Measurements from ENCODE around the gene S100A4.

Gene S100A4

DNA sequence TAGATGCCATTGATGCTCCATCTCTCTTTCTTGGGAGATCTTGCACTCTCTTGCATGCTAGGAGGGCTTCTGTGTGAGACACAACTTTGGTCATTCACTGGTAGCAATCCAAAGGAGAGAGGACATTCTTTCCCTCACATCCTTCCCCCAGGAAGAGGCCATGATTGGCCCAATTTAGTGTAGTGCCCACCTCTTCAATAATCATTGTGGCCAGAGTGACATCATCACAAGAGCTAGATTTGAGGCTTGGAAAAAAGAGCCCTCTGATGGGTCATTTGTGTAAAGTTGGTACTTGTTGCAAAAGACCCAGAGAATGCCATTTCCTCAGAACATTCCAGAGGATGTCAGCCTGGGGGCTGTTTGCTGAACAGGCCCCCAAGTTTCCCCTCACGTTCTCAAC is 40.0 kb downstream of the S100A4 start:
- no peak for DNase-seq

DNA sequence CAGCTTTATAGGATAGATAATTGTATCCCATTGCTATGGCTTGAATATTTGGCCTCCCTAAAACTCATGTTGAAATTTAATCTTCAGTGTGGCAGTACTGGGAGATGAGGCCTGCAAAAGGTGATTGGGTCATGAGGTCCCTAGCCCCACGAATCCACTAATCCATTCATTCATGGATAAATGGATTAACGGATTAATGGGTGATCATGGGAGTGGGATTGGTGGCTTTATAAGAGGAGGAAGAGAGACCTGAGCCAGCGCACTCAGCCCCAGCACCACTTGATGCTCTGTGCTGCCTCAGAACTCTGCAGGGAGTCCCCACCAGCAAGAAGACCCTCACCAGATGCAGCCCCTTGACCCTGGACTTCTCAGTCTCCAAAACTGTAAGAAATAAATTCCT is 41.8 kb downstream of the S100A4 start:
- intact Hi-C loops (cut with DNase I; ENCODE audit: low total_unique reads): no loop called here
- no peaks in the 10 kb centered on the region for H3K36me3 ChIP-seq
- H3K4me3 ChIP-seq: no peak overlapping the region
- H3K27me3 ChIP-seq: no peaks in the 10 kb centered on the region
- H3K4me1 ChIP-seq: peaks cover 10 to 33% (median 23%) of the 10 kb centered on the region in 4 donors
- no peak overlapping the region for H3K27ac ChIP-seq
- TF ChIP-seq, protein P1, sequence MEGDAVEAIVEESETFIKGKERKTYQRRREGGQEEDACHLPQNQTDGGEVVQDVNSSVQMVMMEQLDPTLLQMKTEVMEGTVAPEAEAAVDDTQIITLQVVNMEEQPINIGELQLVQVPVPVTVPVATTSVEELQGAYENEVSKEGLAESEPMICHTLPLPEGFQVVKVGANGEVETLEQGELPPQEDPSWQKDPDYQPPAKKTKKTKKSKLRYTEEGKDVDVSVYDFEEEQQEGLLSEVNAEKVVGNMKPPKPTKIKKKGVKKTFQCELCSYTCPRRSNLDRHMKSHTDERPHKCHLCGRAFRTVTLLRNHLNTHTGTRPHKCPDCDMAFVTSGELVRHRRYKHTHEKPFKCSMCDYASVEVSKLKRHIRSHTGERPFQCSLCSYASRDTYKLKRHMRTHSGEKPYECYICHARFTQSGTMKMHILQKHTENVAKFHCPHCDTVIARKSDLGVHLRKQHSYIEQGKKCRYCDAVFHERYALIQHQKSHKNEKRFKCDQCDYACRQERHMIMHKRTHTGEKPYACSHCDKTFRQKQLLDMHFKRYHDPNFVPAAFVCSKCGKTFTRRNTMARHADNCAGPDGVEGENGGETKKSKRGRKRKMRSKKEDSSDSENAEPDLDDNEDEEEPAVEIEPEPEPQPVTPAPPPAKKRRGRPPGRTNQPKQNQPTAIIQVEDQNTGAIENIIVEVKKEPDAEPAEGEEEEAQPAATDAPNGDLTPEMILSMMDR (IDR thresholded peaks at IDR 0.05): no peak
- no peak for DNase-seq
- no peaks in the 10 kb centered on the region for H3K9me3 ChIP-seq

More for the DNA sequence above, 40.0 kb downstream of the S100A4 start:
- H3K4me3 ChIP-seq: no peak overlapping the region
- H3K27ac ChIP-seq: peak overlapping the region; percentile 81 to 82
- H3K27me3 ChIP-seq: no peaks in the 10 kb centered on the region
- H3K36me3 ChIP-seq: no peaks in the 10 kb centered on the region
- intact Hi-C loops (cut with DNase I; ENCODE audit: low total_unique reads): loop anchor here (5.0 kb wide), 1 partner anchor 112 kb away; the partner anchor contains the start of gene S100A14
- H3K9me3 ChIP-seq: no peaks in the 10 kb centered on the region
- H3K4me1 ChIP-seq: peaks cover 10 to 28% (median 23%) of the 10 kb centered on the region in 4 donors
- TF ChIP-seq, protein P1 (IDR thresholded peaks at IDR 0.05): no peak

DNA sequence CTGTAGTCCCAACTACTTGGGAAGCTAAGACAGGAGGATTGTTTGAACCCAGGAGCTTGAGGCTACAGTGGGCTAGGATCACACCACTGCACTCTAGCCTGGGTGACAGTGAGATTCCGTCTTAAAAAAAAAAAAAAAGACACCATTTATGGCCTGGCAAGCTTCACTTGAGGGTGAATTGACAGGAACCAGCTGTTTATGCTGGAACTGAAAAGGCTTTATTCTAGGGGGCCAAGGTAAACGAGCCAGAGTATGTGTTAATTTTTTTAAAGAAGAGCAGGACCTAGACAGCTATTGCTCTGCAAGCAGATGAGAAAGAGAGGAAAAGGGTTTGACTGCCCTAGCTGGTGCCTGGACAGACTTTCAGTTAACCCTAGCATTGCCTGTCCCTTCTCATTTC is 46.9 kb downstream of the S100A4 start:
- Histone ChIP-seq H3K27me3 (no peaks in the 10 kb centered on the region), H3K36me3 (no peaks in the 10 kb centered on the region), H3K4me1 (peaks cover 0 to 15% (median 3%) of the 10 kb centered on the region in 4 donors), H3K9me3 (no peaks in the 10 kb centered on the region), H3K4me3 (no peak overlapping the region), H3K27ac (no peak overlapping the region)
- TF ChIP-seq, protein P1 (IDR thresholded peaks at IDR 0.05): no peak
- intact Hi-C loops (cut with DNase I; ENCODE audit: low total_unique reads): no loop called here
- DNase-seq: no peak

DNA sequence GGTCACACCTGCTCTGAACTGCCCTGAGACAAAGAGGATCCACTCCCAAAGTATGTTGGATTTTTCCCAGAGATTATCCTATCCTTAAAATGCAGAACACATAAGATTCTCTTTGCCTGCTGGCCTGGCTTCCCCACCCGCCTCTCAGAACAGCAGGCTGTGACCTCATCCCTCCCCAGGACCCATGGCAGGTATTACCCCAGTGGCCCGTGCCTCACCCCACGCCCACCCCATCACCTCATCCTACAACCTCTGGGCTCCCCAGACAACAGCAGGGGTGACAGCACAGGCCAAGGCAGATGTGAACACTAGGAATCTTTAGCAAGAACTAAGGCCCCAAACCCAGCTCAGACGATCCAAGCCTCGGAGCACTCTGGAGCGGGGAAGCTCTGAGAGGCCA is 50.1 kb downstream of the S100A4 start:
- no peaks in the 10 kb centered on the region for H3K9me3 ChIP-seq
- intact Hi-C loops (cut with DNase I; ENCODE audit: low total_unique reads): loop anchor here (2.0 kb wide), 1 partner anchor 31 kb away; no protein-coding TSS in a partner anchor
- TF ChIP-seq, protein P1 (IDR thresholded peaks at IDR 0.05): no peak
- no peak overlapping the region for H3K27ac ChIP-seq
- H3K4me3 ChIP-seq: no peak overlapping the region
- H3K4me1 ChIP-seq: peaks cover 0 to 47% (median 25%) of the 10 kb centered on the region in 4 donors
- H3K36me3 ChIP-seq: no peaks in the 10 kb centered on the region
- DNase-seq: no peak
- no peaks in the 10 kb centered on the region for H3K27me3 ChIP-seq

- intact Hi-C loops (cut with DNase I; ENCODE audit: low total_unique reads): loop anchor here (2.0 to 5.0 kb wide), 2 partner anchors 30 to 143 kb away; no protein-coding TSS in a partner anchor
- no peak overlapping the region for H3K27ac ChIP-seq
- TF ChIP-seq, protein P1 (IDR thresholded peaks at IDR 0.05): peak; percentile 88 to 97
Measured at GRCh38 chr1:153494976-153495535, 50.5 kb downstream of the S100A4 start.

More at GRCh38 chr1:153494976-153495535, 50.5 kb downstream of the S100A4 start:
- peak; percentile 79 for DNase-seq
- H3K9me3 ChIP-seq: no peaks in the 10 kb centered on the region
- no peaks in the 10 kb centered on the region for H3K36me3 ChIP-seq
- peaks cover 0 to 51% (median 27%) of the 10 kb centered on the region in 4 donors for H3K4me1 ChIP-seq
- H3K4me3 ChIP-seq: no peak overlapping the region
- no peaks in the 10 kb centered on the region for H3K27me3 ChIP-seq

All from tibial artery (tissue), 4 donors.